Activated CD4-positive, alpha-beta T cell treated with anti-CD3 and anti-CD28 coated beads for 24 hours (primary cell): Measurements from ENCODE around the gene EPYC.

Source experiments
- DNase-seq, 2 donors: peaks; one replicate each; pipeline ENCODE4 v3.0.0-alpha.2; 2020; ENCODE audit warnings: low read depth in 2 of 2

EPYC gene

DNA sequence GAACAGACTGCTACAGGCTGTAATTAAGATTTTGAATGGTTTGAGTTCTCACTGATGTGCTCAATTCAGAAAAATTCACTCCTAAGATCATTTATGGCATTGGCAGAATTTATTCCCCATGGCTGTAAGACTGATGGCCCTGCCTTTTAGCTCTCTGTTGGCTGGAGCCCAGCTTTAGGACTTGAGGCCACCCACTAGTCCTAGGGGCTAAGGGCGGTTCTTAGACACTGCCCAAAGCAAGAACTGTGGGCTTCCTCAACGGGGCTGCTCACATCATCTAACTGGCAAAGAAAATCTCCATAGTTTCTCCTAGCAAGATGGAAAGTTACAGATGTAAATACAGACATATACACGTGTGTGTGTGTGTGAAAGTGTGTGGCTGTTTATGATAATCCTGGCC is 46.4 kb downstream of the EPYC start:
- no peak for DNase-seq

DNA sequence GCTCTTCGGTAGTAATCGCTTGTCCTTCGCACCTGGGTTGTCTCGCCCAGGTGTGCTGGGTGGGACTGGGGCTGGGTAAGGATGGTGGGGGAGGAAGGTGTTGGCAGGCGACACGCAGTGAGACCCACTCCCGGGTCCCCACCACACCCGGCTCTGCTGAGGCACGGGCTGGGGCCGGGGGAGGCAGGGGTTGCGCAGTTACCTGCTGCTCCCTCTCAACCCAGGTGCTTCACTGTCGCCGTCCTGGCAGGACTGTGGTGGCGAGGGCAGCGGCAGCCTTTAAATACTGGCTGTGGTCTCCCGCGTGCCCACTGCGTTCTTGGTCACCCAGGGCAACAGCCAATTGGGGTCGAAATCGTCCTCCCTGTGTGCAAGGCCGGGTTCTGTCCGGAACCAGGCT is 49.9 kb downstream of the EPYC start, which contains the start of gene CCER1:
CCER1 (minus strand) TSS at position 256 of the 400 bp plus-strand sequence. CDS start 434 bp downstream, outside the sequence.
- DNase-seq, result no peak

DNA sequence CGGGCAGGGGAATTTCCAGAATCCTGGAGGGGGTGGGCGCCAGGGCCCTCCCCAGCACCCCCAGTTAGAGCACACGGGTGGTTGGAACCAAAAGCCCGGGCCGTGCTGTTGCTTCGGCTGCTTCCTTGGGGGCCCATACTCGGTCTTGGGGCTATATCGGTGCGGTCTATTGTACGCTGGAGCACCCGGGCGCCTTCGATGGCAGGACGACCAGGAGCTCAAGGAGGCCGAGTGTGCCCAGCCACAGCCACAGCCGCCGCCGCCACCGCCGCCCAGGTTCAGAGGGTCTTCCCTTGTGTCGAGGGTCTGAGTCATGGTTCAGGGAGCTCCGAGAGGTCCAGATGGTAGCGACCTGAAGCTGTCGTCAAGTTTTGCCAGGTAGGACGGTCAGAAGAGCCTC is 50.3 kb downstream of the EPYC start:
- no peak for DNase-seq

DNA sequence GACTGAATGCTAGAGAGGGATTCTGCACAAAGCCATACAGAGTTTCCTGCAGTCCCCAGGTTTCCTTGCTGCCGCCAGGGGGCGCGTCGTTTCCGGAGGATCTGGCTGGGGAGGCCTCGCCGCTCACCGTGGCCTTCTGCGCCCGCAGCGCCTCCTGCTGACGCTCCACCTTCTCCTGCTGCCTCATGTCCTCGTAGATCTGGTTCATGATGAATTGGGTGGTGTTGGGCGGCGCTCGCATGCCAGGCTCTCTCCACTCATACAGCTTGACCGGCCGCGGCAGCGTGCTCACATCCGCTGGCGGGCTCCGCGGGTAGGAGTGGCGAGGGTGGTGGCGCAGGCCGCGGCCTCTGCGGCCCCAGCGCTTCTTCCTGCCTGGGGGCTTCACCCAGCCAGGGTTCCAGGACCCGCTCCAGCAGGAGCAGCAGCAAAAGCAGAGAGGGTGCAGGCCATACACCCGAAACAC is 50.8 kb downstream of the EPYC start:
- peak in 1 of 2 donors; percentile 11 for DNase-seq

DNA sequence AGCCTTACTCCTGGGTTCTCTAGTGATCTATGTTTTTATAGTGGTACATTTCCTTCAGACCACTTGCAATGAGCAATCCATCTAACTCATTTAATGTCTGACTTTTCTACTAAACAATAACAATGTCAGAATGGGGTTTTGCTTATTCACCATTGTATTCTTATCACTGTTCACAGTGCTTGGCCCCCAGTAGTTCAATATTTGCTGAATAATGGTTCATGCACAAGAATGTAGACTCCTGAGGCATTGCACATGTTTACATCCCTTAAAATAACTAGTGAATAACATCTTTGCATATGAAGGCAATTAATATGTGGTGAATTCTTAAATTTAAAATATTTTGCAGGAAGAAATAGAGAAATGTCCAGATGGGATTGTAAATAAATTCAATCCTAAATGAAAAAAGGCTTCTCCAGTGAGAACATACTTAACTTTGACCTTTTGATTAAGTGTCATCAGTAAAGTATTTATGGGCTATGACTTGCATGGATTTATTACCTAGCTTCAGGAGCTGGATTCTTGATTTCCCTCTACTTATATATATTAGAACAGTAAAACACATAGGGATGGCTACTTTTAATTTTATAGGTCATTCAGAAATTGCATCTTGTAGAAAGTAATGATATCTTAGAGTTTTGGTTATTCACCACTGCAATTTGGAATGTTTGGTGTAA is 53.2 kb downstream of the EPYC start:
- no peak for DNase-seq

DNA sequence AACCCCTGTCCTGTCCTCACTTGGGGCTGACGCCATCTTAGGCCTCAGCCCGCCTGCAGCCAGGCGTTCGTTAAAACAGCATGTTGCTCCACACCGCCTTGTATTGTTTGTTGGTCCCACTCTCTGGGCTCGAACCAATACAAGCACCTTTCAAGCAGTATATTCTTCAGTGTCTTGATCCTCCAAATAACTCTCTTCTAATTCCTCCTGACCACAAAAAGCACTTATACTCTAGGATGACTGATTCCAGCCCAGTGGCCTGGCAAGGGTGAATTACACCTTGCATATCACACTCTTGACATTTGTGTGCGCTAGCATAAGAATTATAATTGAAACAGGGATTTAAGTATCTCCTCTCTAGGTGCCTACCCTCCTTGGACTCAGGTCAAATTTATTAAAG is 56.9 kb downstream of the EPYC start:
- no peak for DNase-seq

DNA sequence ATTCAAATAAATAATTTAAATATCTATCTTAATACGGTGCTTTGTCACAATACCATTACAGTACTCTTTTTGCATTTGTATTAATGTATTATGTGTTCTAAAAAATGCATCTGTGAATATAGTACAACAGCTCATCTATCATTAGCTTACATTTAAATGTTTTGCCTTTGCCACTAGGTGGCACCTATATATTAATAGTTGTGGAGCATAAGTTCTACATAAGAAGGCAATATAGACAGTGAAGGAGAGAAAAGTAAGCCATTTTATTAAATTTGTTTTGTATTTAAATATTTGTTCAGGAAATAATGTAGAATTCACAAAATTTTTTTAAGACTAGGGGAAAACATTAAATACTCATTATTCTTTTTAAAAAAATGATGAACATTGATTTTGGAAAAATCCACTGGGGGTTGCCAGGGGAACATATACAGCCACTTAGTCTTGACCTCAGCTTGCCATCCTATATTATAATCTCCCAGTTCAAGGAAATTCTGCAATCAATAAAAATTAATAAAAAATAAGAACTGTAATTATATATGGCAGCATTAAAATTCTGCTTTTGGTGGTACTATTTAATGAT is 59.6 kb downstream of the EPYC start:
- no peak for DNase-seq

DNA sequence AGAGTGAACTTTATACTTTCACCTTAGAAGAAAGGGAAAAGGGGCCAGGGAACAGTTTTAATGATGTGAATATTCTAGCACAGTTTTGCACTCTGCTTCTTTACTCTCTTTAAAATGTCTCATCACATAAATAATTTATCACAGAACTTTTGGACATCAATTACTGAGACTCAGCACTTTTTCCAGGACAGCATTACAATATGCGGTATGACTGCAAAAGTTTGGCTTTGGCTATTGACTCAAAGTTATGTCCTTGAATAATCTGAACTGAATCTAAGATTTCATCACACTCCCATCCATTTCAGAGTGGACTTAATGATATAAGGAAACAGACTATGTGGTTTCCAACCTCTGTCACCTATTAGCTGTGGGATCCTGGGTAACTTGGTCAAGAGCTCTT is 61.5 kb downstream of the EPYC start:
- DNase-seq, result no peak

DNA sequence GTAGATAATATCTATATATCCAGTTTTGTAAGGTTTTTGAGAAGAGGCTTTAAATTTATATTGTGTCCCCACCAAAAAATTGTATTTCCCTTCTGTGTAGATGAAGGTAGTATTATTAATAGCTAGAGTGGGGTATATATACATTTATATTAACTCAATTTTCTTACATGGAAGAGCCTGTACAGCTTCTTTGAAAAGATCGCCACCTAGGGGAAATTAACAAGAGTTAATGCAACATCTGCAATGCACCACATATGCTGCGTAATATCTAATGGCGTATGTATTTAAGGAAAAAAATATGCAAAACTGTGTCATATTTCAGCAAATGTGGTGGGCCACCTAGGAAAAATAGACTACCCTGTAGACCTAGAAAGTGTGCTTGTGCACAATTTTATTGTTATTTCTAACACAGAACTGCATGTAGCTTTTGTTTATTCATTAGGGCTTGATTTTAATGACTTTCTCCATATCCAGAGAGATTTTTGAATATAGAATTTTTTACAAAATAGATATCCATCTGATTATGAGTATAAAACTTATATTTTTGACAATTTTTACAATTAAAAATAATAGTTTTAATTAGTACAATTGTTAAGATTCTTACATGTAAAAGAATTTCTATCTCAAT is 63.8 kb downstream of the EPYC start:
- DNase-seq, result no peak

DNA sequence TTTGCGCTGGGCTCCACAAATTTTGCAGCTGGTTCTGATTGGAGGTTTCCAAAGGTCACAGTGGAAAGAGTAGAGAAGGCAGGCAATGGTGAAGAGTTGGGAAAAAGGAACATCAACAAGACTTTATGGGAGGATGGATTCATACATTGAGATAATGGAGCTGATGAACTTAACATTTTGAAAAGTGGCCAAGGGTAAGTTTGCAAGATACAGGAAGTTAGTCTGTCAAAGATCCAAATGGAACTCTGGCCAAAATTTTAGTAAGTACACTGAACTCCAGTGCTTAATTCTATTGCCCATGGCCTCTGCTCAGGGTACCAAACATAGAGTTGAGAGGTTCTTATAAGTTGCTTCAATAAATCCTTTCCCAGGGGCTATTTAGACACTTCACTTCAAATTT is 65.4 kb downstream of the EPYC start:
- no peak for DNase-seq

DNA sequence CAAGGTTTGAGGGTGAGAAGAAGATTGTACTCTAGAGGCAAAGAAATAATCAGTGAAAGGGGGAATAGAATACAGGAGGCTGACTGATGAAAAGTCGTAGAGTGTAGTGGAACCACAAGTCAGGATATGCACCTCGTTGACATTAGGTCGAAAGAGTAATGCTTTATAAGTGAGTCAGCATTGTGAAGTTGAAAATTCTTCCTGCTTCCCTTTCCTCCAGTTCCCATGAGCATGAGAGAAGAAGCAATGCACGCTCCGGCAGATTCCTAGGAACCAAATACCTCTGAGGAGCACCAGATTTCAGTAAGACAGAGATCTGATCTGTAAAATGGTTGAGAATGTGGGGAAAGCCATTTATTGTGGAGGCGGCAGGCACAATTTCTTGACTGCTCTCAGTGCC is 66.3 kb downstream of the EPYC start:
- no peak for DNase-seq

DNA sequence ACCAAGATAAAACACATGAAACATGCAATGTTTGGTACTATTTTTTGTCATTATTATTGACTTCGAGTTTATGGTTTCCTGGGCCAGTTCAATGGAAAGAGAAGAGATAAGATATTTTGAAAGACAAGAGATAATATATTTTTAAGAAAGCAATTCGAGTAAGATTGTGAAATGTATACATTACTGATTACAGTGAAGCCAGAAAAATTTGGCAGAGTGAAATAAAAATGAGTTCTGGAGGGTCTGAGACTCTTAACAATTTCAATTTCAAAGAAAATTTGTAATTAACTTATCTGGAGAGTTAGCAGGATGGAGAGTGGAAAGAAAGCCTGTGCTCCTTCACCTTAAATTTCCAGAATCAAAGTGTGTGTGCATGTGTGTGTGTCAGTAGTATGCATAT is 67.1 kb downstream of the EPYC start:
- DNase-seq, result no peak

DNA sequence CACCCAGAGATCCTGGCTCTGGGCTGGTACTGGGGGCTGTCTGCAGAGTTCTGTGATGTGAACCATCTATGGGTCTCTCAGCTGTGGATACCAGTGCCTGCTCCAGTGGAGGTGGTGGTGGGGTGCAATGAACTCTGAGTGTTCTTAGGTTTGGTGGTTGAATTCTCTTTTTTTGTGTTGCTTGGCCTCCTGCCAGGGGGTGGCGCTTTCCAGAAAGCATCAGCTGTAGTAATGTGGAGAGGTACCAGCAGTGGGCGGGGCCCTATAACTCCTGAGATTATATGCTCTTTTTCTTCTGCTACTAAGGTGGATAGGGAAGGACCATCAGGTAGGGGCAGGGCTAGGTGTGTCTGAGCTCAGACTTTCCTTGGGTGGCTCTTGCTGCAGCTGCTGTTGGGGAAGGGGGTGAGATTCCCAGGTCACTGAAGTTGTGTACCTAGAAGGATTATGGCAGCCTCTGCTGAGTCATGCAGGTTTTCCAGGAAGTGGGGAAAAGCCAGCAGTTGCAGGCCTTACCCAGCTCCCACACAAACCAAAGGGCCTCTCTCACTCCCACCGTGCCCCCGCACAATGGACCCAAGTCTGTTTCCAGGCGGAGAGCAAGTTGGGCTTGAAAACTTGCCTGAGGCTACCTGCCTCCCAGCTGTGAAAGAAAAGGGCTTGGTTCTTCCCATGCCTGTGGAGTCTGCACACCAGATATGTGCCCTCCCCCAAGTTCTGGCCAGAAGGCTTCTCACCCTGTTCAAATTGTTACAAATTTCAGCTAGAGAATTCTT is 68.4 kb downstream of the EPYC start:
- DNase-seq, result no peak

DNA sequence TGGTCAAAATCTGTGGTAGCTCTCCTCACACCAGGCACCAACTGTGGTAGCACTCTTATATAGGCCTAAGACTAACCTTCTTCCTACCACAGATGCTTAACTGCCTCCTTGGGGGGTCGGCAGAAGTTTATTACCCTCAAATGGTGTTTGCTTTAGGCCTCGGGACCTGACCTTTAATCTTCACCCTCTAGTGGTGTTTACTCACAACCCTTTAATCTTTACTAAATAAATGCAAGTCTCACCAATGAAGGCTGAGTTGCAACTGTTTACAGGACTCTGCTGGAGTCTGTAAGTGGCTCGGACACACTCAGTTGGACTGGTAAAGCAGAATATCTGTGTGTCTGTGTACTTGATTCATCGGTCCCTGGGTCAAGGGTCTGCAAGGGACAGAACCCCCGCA is 79.2 kb downstream of the EPYC start:
- no peak for DNase-seq

DNA sequence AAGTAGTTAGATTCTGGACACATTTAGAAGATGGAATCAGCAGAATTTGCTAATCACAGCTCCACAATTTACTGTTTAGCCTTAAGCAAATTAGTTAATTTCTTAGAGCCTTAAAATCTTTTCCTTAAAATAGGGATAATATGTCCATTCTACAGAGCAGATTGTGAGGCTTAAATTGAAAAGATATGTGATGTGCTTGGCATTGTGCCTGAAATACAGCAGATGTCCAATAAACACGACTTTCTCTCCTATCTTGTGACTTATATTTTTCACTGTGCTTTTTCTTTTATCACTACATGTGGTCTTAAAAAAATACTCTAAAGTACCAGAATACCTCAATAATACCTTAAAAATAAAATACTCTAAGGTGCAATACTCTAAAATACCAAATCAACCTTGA is 80.4 kb downstream of the EPYC start:
- no peak for DNase-seq

DNA sequence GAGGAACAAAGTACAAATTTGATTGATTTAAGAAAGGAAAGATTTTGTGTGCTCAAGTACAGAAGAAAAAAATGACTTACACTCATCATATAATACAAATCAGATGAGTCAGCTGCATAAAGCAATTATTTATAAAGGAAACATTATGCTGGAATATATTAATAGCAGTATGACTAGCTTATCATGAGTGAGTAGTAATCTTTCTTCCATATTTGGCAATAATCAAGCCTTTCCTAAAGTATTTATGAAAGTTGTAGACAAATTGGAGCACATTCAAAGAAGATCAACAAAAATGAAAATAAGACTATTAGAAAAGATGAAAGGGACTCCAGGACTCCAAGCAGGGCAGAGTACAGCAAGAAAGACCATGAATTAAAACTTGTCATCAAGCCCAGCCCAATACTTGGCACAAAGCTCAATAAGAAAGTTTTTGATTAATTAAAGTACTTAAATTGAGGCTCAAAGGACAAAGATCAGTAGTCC is 82.6 kb downstream of the EPYC start:
- no peak for DNase-seq

DNA sequence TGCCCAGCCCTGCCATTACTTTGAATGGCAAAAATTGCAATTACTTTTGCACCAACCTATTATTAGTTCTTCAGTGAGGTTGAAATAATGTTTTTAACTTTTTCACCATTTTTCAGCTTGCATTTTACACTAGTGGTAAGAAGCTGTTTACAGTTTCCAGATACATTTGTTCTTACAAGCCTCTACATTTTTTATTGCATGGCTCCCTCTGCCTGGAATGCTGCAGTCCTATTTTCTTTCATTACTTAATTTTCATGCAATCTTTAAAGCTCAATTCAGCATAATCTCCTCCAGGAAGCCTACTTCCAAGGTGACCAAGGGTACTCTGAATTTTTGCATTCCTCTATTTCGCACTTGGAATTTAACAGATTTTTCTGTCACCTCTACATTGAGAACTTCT is 83.2 kb downstream of the EPYC start:
- DNase-seq, result no peak

DNA sequence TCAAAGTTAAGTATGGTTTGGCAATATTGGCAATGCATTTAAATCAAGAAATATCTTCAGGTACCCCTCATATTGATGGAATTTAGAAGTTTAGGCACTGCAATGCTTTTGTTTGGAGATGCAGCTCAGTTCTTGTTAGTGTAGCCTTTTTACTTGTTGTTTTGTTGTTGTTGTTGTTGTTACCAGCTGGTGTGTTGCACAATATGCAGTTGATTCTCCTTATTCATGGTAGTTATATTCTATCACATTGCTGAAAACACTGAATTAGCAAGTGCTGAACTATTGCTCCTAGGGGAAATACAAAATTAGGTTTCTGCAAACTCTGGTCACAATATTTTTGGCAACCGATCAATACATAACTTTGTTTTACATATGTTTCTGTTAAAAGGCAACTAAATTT is 84.5 kb downstream of the EPYC start:
- DNase-seq, result no peak

DNA sequence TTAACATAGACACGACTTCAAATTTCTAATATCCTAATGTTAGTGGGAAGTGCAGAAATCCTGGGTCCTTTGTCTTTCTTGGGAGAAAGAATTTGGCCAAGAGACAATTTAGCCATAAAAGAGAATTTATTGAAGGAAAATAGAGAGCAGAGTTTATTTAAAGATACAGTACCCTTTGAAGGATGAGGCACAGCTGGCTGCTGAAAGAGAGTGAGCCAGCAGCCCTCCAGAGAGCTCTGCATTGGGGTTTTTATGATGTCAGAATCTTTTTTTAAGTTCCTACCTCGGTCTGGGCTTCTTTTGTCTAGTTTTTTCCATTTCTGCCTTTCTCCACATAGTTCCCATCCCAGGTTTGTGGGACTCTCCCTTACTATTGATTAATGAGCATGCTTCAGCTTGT is 87.3 kb downstream of the EPYC start:
- DNase-seq, result no peak

DNA sequence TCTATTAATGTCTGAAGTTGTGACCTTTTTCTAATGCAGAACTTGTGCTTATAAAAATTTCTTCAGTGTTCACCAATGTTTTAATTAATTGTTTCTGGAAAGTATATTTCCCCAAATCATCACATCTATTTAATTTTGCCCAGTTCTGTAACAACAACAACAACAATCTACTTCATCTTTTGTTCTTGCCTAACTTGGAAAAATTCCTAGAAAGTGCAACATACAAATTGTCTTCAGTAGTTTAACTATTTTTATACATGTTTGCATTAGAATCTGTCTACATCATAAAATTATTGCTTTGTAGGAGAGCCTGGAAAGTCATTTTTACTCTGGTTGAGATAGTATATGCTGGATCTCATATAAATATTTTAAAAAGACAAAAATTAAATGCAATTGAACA is 88.3 kb downstream of the EPYC start:
- no peak for DNase-seq

DNA sequence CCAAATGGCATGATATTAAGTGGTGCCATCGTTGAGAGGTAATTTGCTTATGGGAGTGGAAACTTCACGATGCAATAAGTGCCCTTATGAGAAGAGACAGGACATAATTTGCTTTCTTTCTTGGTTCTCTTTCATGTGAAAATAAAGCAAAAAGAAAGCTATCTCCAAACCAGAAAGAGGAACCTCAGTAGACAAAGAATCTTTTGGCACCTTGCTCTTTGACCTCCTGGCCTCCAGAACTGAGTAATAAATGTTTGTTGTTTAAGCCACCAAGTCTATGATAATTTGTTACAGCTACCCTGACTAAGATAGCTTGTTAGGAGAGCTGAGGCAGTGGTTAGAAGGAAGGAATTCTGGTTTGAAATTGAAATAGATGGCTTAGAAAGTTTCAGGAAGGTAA is 89.4 kb downstream of the EPYC start:
- no peak for DNase-seq
